ENCODE measurements around the gene JPH2. TPM values are rescaled to one million over a fixed set of nuclear protein-coding genes. Genes with fewer than 3 reads are reported as not detected.

Gene JPH2
- polyA plus RNA-seq, 3 donors: 1.6 to 1.8 (median 1.7) TPM

DNA sequence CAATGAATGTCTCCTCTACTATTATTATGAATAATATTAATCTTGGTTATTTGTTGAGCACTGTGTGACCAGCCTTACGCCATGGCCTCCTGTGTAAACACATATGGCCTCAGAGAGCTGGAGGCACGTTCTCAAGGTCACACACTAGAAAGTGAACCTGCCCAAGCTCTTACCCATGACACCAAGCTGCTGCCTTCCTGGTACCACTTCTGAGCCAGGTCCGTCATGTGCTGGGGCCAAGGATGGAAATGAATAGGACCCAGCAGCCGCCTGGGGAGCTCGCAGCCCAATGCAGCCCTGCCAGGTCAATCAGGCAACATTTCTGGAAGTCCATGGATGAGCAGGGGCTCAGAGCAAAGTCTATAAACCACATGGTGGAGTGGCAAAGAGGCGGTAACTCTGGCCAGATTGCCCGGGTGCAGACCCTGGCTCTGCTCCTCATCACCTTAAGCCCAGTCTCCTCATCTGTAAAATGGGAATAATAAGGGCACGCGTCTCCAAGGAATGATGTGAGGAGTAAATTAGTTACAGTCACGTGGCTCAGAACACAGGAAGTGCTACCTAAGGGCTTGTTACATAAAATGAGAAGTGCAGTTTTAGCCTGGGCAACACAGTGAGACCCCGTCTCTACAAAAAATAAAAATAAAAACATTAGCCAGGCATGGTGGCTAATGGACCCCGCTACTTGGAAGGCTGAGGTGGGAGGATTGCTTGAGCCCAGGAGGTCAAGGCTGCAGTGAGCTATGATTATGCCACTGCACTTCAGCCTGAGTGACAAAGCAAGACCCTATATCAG lies 61.5 kb downstream of the JPH2 start:
- no peak for DNase-seq

DNA sequence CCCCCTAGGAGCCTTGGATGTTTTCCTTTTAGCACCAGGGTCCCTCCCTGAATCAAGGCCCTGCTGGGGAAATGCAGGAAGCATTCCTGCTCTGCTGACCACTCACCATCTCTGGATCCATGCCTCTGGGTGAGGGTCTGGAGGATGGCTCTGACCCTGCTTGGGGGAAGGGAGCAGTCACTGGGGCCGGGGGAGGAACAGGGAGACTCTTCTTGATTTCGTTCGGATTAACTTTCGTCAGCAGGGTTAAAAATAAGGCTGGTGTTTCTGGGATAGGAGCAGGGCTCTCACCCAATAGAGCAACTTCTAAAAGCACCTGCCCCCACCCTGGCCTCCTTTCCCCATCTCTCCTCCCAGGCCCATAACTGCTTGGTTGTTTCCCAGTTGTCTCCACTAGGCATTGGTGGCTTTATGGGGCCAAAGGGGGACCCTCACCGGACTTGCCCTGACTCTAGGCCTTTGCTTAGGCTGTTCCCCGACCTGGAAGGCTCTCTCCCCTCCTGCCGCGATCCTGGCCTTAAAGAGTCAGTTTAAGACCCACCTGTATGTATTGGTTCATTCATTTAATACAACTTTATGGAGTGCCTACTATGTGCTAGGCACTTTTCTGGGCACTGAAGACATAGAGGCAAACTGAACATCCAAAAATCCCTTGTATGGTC lies 63.0 kb downstream of the JPH2 start:
- no peak for DNase-seq

DNA sequence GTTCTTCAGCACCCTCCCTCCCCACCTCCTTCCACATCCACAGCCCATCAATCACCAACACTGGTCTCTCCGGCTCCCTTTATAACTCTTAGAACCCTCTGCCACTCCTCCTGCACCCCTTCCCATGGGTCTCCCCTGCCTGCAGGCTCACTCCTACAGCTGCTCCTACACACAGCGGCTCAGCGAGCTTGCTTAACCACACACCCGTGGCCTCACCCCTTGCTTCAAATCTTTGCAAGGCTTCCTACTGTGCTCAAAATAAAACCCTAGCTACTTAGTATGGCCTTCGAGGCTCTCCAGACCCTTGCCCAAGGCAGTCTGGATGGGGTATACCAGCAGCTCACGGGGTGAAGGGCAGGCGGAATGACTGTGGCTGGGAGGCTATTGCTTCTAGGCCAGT lies 63.7 kb downstream of the JPH2 start:
- no peak for DNase-seq

DNA sequence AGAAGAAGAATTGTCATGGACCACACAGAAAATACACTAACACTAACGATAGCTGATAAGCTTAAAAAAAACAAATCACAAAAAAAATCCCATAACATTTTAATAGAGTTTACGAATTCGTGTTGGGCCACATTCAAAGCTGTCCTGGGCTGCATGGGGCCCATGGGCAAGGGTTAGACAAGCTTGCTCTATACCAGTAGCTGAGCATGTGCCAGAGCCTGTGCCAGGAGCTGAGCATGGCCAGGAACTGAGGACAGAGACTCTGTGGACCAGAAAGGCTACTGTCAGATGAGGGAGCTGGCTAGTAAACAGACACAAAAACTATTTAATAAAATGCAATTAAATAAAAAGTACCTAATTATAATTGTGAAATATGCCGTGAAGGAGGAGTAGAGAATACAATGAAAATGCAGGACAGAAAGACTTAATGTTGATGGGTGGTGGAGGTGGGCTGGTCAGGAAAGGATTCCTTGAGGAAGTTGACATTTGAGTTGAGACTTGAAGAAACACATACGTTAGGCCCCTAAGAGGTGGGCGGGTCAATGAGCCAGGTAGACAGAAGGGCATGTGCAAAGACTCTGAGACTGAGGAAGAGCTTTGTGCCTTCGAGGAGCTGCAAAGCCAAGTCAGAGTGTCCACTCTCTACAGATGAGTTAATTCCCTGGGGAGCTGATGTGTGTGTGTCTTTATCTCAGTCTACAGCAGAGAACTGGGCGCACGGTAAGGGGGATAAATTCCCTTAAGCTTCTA lies 66.1 kb downstream of the JPH2 start:
- no peak for DNase-seq

DNA sequence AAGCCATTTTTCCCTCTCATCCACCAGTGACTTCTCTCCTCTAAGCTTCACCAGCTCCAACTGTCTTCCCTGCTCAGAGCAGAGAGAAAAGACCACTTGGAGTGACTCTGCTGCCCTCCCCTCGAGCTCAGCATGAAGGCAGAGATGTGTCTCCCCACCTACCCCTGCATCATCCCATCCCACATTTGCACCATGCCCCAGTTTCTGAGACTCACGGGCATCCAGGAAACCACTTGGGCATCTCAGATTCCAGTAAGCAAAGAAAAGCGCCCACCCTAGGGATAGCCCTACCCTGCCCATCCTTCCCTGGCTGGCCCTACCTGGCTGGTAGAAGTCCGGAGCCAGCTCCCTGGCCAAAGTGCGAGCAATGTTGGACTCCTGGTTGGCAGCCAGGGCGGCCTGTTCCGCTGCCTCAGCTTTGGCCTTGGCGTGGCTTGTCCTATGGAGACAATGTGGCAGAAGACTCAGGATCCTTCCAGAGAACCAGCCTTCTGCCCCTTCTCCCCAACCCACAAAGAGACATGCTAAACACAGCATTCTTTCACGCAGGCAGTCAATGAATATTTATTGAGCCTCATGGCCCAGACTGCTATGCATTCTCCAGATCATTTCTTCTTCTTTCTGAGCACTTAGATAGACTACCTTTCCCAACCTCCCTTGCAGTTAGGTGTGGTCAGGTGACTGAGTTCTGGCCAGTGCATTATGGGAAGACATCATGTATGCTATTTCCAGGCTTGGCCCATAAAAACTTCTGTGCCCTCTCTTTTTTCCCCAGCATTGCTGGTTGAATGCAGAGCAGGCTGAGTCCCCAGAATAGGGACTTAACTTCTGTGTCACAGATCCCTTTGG lies 68.6 kb downstream of the JPH2 start:
- no peak for DNase-seq

DNA sequence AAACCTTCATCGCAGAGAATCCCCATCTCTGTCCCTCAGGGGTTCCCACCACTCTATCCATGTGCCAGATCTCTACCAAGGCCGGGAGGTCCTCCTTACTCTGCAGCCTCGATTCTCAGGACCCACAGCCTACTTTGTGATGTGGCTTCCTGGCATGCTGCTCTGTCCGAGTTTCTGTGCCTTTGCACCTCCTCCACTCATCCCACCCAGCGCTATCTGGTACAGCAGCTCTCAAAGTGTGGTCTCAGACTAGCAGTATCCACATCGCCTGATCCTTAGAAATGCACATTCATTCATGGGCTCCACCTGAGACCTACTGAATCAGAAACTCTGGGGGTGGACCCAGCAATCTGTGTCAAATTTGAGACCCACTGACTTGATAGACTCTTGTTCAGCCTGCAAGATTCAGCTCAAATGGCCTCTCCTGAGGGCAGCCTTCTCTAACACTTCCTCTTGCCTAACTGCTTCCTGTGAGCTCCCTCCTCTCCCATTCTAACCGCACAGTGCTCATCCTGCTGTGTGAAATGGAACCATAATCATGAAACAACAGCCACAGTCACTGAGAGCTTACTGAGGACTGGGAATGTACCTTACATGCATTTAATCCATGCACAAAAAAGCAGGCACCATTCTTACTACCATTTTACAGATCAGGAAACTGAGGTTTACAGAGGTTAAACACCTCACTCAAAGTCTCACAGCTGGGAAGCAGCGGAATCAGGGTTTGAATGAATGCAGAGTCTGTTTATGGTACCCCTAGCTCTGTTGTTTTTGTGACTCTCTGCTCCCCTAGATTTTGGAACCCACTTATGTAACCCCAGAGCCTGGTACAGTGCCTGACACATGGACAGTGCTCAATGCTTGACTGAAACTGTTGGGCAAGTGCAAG lies 69.4 kb downstream of the JPH2 start:
- DNase-seq: no peak

DNA sequence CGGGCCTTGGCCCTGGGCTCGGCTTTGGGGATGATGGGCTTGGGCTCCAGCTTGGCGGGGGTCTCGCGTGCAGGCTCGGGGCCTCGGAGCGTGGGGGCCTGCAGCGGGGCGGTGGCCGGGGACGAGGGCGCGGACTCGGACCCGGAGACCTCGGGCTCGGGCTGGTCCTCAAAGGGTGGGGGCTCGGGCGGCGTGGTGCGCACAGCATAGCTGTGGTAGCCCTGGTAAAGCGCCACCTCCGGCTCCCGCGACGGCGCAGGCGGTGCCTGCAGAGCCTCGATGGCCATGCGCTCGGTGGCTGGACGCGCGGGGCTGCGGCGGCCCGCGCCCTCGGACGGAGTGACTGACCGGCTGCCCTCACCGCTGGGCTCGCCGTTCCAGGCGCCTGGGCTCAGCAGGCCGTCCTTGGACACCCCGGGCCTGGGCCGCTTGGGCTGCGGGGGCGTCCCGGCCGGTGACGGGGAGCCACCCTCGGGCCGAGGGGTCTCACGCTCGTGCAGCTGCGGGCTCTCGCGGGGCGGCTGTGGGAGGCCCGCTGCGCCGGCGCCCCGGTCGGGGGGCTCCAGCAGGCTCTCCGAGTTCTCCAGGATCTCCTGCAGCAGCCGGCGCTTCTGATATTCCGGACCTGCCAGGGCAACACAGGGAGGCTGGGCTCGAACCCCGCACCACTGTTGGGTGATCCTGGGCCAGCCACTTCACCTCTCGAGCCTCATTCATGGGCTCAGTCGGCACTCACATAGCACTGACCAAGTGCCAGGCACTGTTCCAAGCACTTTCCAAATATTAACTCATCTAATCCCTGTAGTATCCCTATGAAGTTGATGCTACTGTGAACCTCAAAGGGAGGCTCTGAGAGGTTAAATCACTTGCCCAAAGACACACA lies 71.0 kb downstream of the JPH2 start:
- no peak for DNase-seq

DNA sequence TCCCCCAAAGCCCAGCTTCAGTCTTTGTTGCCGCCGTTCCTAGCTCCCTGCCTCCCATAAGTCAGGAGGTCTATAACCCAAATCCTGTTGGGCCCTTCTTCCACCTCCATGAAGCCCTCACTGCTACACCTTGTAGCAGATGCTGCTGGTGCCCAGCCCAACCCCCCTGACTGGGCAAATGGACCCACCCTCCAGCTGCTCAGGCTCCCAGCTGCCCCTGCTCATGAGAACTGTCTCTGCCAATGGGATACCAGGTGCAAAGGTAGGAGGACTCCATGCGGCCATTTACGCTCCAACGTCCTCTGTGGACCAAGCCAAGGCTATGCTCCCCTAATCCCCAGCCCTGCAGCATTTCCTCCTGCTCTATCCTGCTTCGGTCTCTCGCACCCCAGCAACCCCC lies 71.8 kb downstream of the JPH2 start:
- no peak for DNase-seq

DNA sequence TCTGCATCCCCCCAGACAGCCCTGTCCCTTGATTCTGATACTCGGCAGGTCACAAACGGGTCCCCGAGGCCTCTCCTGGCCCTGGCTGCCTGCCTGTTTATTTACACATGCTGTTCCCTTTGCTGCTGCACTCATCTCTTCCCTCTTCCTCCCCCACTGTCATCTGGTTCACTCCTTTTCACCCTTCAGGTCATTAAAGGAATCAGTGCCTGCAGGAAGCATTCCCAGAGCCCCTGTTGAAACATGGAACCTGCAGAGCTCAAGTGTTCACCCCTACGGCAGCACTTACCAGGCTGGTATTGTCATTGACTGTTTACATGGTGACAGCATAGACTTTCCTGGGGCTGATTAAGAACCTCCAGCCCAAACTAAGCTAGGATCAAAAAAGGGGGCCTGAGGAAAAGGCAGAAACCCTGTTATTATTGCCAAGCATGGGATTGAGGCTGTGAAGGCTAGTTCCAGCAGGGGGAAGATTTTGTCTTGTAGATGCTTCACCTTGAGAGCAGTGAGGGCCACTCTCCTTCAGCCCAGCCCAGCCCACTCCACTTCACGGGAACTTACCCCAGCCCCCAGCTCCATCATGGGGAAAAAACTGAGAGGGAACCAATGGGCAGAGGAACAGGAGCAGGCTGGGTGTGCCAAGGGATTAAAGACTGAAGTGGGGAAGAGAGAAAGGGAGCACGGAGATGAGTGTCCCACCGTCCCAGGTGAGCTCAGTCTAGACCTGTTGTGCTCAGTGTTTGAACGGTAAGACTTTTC lies 73.2 kb downstream of the JPH2 start:
- DNase-seq: no peak

DNA sequence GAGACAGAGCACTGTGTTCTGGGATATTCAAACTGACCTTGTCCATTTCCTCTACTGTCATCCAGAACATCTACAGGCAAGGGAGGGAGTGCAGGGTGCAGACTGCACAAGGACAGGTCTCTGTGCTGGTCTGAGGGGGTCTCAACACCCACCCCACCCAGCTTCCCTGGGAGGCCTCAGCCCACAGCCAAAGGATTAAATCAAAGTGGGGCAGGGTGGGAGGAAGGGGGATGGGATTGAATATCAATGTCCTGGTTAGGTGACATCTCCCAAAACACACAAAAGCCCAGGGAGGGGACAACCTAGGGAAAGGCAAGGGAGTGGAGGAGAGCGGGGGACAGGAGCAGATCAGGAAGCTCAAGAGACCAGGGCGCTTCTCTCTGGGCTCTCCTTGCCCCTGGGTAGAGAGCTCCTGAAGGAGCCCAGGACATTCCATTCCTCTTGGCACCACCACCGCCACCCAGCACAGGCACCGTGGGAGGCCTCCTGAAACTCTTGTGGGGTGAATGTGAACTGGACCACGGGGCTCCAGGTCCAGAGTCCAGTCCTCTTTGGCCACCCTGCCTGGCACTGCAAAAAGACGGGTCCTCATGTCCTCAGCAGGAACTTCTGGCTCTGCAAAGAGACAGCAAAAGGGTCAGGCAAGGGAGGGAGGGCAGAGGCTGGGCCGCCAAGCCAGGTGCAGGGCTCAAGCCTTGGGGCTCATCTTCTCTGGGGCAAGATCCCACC lies 73.9 kb downstream of the JPH2 start:
- no peak for DNase-seq

DNA sequence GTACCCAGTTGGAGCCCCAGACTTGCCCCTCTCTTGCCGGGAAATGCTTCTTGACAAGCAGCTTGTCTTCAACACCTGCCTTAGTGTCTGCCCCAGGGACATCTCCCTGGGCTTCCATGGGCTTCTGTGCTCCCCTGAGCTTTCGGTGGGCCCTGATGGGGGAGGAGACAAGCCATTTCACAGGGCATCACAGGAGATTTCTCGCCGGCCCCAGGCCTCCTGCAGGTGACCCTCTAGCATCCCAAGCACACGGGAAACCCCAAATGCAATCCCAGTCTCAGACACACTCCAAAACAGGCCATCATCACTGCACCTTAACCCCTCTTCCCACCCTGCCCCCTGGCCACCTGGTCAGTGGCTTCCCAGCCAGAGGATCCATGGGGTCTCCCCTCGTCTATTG lies 74.5 kb downstream of the JPH2 start:
- no peak for DNase-seq

DNA sequence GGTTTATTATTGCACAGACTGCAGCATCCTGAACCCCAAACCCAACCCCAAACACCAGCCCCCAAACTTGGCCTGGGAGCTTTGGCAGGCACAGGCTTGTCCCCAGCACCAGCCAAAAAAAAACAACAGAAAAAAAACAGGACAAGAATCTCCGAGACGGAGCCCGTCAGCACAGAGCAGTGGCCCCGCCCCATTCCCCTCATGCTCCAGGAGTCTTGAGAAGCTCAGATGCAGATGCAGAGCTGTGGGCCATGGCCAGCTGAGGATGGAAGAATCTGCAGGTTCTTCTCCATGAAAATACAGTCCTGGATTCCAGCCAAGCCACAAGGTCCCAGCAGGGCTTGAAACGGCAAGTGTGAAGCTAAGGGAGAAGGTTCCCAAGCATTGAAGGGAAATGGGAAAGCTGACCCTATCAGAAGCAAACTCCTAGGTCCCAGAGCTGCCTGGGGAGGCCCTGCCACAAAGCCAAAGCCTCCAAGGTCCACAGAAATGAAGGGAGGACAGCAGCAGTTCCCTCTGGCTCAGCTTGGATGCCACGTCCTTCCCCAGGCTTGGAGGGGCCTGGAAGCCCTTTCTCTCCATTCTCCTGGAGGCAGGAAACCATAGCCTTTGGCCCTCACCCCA lies 75.2 kb downstream of the JPH2 start:
- no peak for DNase-seq

DNA sequence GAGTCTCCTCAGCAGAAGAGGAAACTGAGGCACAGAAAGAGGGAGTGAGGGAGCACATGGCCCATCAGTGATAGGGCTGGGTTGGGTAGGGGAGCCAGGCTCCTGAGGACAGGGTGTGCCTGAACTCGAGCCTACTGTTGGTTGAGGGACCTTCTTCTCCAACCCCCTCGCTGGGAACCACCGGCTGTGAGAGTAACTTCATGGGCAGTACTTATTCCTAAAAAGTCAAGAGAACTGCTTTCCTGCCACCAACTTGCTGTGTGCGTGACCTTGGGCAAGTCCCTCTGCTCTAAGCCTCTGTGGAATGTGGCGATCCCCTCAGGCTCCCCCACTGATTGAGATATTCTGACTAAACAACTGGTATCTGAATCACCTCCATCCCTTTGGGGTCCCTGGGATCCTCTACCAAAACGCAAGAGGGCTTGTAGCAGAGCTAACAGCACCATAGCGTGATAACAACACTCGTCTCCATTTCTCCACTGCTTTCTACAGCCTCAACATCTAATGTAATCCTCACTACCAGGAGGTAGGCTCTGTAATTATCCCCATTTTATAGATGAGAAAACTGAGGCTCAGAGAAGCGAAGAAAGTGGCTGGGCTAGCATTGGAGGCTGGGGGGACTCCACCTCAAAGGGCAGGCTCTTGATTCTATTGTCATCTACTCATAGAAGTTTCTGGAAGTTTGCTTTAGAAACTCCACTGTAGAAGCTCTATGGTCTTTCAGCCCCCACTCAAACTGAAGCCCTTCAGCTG lies 76.0 kb downstream of the JPH2 start:
- no peak for DNase-seq

DNA sequence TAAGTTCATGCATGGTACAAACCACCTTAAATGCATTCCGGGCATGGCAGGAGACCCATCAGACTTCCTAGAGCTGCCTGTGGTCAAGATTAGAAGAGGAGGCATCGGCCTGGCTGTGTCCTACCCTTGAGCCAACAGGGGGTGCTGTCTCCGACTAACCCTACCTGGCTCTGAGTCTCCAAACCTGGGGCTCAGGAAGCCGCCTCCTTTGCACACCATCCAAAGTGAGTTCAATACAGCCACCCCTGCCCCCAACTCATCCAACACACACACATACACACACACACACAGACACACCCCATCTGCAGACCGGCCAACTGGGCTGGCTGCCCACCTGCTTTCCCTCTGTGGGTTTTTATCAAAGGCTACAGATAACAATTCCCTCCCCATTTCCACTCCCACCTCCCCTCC lies 77.0 kb downstream of the JPH2 start:
- DNase-seq: no peak

DNA sequence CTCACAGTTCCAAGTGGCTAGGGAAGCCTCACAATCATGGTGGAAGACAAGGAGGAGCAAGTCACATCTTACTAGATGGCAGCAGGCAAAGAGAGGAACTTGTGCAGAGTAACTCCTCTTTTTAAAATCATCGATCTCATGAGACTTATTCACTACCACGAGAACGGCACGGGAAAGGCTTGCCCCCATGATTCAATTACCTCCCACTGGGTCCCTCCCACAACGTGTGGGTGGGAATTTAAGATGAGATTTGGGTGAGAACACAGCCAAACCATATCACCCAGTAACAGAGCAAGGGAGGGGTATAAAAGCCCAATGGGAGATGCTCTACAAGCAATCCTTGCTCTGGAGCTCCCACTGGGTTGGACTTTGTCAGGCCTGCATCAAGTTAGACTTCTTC lies 80.4 kb downstream of the JPH2 start:
- no peak for DNase-seq

DNA sequence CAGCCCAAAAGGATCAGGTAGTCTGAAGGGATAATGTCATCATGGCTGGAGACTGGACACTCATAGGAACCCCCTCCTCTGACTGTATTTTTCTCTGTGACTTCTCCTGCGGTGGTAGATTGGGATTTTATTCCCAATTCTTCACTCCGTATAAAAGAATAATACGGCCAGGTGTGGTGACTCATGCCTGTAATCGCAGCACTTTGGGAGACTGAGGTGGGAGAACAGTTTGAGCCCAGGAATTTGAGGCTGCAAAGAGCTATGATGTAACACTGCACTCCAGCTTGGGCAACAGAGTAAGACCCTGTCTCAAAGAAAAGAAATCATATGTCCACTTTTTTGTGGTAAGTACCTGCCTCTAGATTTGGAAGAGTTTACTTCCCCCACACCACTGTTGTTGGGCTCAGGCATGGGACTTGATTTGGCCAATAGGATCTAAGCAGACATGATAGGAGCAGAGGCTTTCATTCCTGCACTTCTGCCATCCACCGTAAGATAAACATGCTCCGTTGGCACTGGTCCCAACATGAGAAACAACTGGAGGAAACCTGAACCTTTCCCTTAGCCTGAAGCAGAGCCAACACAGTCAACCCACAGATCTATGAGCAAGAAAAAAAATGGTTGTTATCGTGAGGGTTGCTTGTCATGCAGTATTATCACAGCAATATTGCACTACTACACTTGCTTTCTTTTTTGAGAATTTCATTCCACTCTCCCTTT lies 82.0 kb downstream of the JPH2 start:
- no peak for DNase-seq

Measured in renal pelvis (tissue), 4 donors.